ENCODE data around the gene GRM8. TPM values are rescaled to one million over a fixed set of nuclear protein-coding genes. Genes with fewer than 3 reads are reported as not detected.

Gene GRM8
- total RNA-seq, 4 donors from 2014 or later, result not detected

- DNase-seq (ENCODE audit: low spot score in 2 of 2), result no peak
- WGBS, result 59% methylated on average over 2 of the region's 2 CpGs
- TF ChIP-seq EP300 (IDR thresholded peaks at IDR 0.05) (no peak), POLR2AphosphoS5 (IDR thresholded peaks at IDR 0.05) (no peak), POLR2A (IDR thresholded peaks at IDR 0.05) (no peak), CTCF (IDR thresholded peaks at IDR 0.05) (no peak)
- H3K36me3 ChIP-seq, result no peaks in the 10 kb centered on the region
- no peaks in the 10 kb centered on the region for H3K4me1 ChIP-seq
- no peaks in the 10 kb centered on the region for H3K9me3 ChIP-seq
- H3K27ac ChIP-seq, result no peak overlapping the region
- no peak overlapping the region for H3K4me3 ChIP-seq
- no peaks in the 10 kb centered on the region for H3K27me3 ChIP-seq
Observed at GRCh38 chr7:126715076-126715475, 537.7 kb downstream of the GRM8 start.

- WGBS, result 78% methylated on average over 7 of the region's 7 CpGs
Observed at GRCh38 chr7:126702242-126703016, 550.3 kb downstream of the GRM8 start.

GRCh38 chr7:126700807-126701604 lies 551.7 kb downstream of the GRM8 start:
- Histone ChIP-seq H3K27ac (no peak overlapping the region), H3K27me3 (no peaks in the 10 kb centered on the region), H3K9me3 (no peaks in the 10 kb centered on the region), H3K36me3 (no peaks in the 10 kb centered on the region), H3K4me3 (no peak overlapping the region), H3K4me1 (no peaks in the 10 kb centered on the region)
- 11% methylated on average over 5 of the region's 5 CpGs for WGBS
- DNase-seq (ENCODE audit: low spot score in 2 of 2), result no peak
- TF ChIP-seq CTCF (IDR thresholded peaks at IDR 0.05), result no peak
- TF ChIP-seq POLR2A (IDR thresholded peaks at IDR 0.05), result no peak
- TF ChIP-seq POLR2AphosphoS5 (IDR thresholded peaks at IDR 0.05), result no peak
- no peak for TF ChIP-seq EP300 (IDR thresholded peaks at IDR 0.05)

More at GRCh38 chr7:126702242-126703016, 550.3 kb downstream of the GRM8 start:
- Histone ChIP-seq H3K4me3 (no peak overlapping the region), H3K27ac (no peak overlapping the region), H3K4me1 (no peaks in the 10 kb centered on the region), H3K9me3 (no peaks in the 10 kb centered on the region), H3K36me3 (no peaks in the 10 kb centered on the region), H3K27me3 (no peaks in the 10 kb centered on the region)
- no peak for DNase-seq (ENCODE audit: low spot score in 2 of 2)
- TF ChIP-seq POLR2A (IDR thresholded peaks at IDR 0.05) (no peak), POLR2AphosphoS5 (IDR thresholded peaks at IDR 0.05) (no peak), CTCF (IDR thresholded peaks at IDR 0.05) (no peak), EP300 (IDR thresholded peaks at IDR 0.05) (no peak)

GRCh38 chr7:126699707-126700106 lies 553.0 kb downstream of the GRM8 start:
- H3K4me1 ChIP-seq, result no peaks in the 10 kb centered on the region
- TF ChIP-seq CTCF (IDR thresholded peaks at IDR 0.05) (no peak), POLR2AphosphoS5 (IDR thresholded peaks at IDR 0.05) (no peak), POLR2A (IDR thresholded peaks at IDR 0.05) (no peak), EP300 (IDR thresholded peaks at IDR 0.05) (no peak)
- no peak overlapping the region for H3K27ac ChIP-seq
- no peaks in the 10 kb centered on the region for H3K9me3 ChIP-seq
- H3K27me3 ChIP-seq, result no peaks in the 10 kb centered on the region
- no peak for DNase-seq (ENCODE audit: low spot score in 2 of 2)
- H3K36me3 ChIP-seq, result no peaks in the 10 kb centered on the region
- H3K4me3 ChIP-seq, result no peak overlapping the region

GRCh38 chr7:126698909-126699308 lies 553.8 kb downstream of the GRM8 start:
- H3K27me3 ChIP-seq, result no peaks in the 10 kb centered on the region
- no peak for DNase-seq (ENCODE audit: low spot score in 2 of 2)
- H3K4me1 ChIP-seq, result no peaks in the 10 kb centered on the region
- H3K4me3 ChIP-seq, result no peak overlapping the region
- WGBS, result 31% methylated on average over 2 of the region's 2 CpGs
- TF ChIP-seq POLR2AphosphoS5 (IDR thresholded peaks at IDR 0.05) (no peak), CTCF (IDR thresholded peaks at IDR 0.05) (no peak), POLR2A (IDR thresholded peaks at IDR 0.05) (no peak), EP300 (IDR thresholded peaks at IDR 0.05) (no peak)
- H3K36me3 ChIP-seq, result no peaks in the 10 kb centered on the region
- H3K9me3 ChIP-seq, result no peaks in the 10 kb centered on the region
- H3K27ac ChIP-seq, result no peak overlapping the region

Data from suprapubic skin (tissue), 4 donors.